BJ (cell line): ENCODE data around the gene EXOC8. TPM values are rescaled to one million over a fixed set of nuclear protein-coding genes. Genes with fewer than 3 reads are reported as not detected.
"Not testable (repeated sequence)": the region's sequence is repeated elsewhere in the genome, so short reads cannot be mapped to it uniquely, and the experiment has no call there.

Experiments used
- CTCF ChIA-PET: fragments of 350-600 bp; formaldehyde crosslinking; extraction: SDS; loops from one replicate; lab custom pipeline; 2021; ENCODE audit warnings: antibody characterized with exemption, inconsistent platforms; lab: Yijun Ruan, JAX
- POLR2A ChIA-PET: fragments of 300-600 bp; sonication (Branson Sonifier 250); formaldehyde crosslinking; extraction: SDS; loops from one replicate; lab custom pipeline; 2021; ENCODE audit warnings: antibody characterized with exemption; lab: Charles Lee
- DNase-seq: peaks from one replicate; pipeline ENCODE4 v3.0.0-alpha.2; 2011; ENCODE audit warnings: low read depth
- H3K27me3 ChIP-seq: 2 replicates; pipeline ENCODE4 v1.6.0; 2011; ENCODE audit warnings: low read length; ENCODE audit not compliant: control insufficient read depth, insufficient read depth
- H3K36me3 ChIP-seq: 2 replicates; pipeline ENCODE4 v1.5.1; 2011; ENCODE audit warnings: low read length; ENCODE audit not compliant: control insufficient read depth, insufficient read depth
- H3K4me3 ChIP-seq: 2 replicates; pipeline ENCODE4 v1.5.1; 2011; ENCODE audit warnings: low read depth, mild to moderate bottlenecking, control low read depth, low read length
- CTCF ChIP-seq: IDR thresholded peaks from 2 replicates; pipeline ENCODE4 v1.5.1; 2011; ENCODE audit warnings: low read depth, mild to moderate bottlenecking, control low read depth, inconsistent platforms, low read length, moderate library complexity; ENCODE audit not compliant: insufficient read depth
- polyA plus RNA-seq: library from polyadenylated mRNA; depleted of rRNA; stranded (reverse); fragments of >200 nt; gene quantifications from 2 replicates; pipeline ENCODE4 v1.2.3, GENCODE V29; 2011

Gene EXOC8
- polyA plus RNA-seq, 1 experiment: 2.7 TPM

GRCh38 chr1:231354330-231355020 is 16.8 kb upstream of the EXOC8 start:
- ChIA-PET POLR2A (no interaction called here), CTCF (interaction anchor here (0.5 to 1.7 kb wide), 5 partner anchors 17 to 249 kb away, joined by 3 to 8 read pairs (median 3); partner anchors contain the start of genes EXOC8 and SPRTN)
- Histone ChIP-seq H3K36me3 (peaks cover 1% of the 10 kb centered on the region), H3K4me3 (no peak overlapping the region), H3K27me3 (no peaks in the 10 kb centered on the region)
- TF ChIP-seq CTCF: no peak
- no peak for DNase-seq

GRCh38 chr1:231353086-231353485 is 15.4 kb upstream of the EXOC8 start:
- no peak for DNase-seq
- H3K36me3 ChIP-seq: peaks cover 1% of the 10 kb centered on the region
- POLR2A ChIA-PET: no interaction called here

GRCh38 chr1:231351816-231352215 is 14.2 kb upstream of the EXOC8 start:
- TF ChIP-seq CTCF: no peak
- Histone ChIP-seq H3K36me3 (peaks cover 1% of the 10 kb centered on the region), H3K4me3 (no peak overlapping the region), H3K27me3 (no peaks in the 10 kb centered on the region)
- CTCF ChIA-PET: no interaction called here
- POLR2A ChIA-PET: no interaction called here
- no peak for DNase-seq

More at GRCh38 chr1:231353086-231353485, 15.4 kb upstream of the EXOC8 start:
- TF ChIP-seq CTCF: no peak
- H3K4me3 ChIP-seq: no peak overlapping the region
- CTCF ChIA-PET: no interaction called here
- no peaks in the 10 kb centered on the region for H3K27me3 ChIP-seq

- H3K27me3 ChIP-seq, H3K36me3 ChIP-seq, POLR2A ChIA-PET, H3K4me3 ChIP-seq, DNase-seq: not testable (repeated sequence)
- CTCF ChIA-PET: interaction anchor here (0.8 kb wide), 1 partner anchor 8 kb away, joined by 3 read pairs; no protein-coding TSS in a partner anchor
Measured at GRCh38 chr1:231348856-231349255, 11.2 kb upstream of the EXOC8 start.

GRCh38 chr1:231348442-231348841 is 10.8 kb upstream of the EXOC8 start:
- no peak for TF ChIP-seq CTCF
- CTCF ChIA-PET: interaction anchor here (0.8 kb wide), 1 partner anchor 9 kb away, joined by 3 read pairs; no protein-coding TSS in a partner anchor
- no peaks in the 10 kb centered on the region for H3K27me3 ChIP-seq
- POLR2A ChIA-PET: no interaction called here
- no peak overlapping the region for H3K4me3 ChIP-seq
- H3K36me3 ChIP-seq: peaks cover 1% of the 10 kb centered on the region
- DNase-seq: no peak

GRCh38 chr1:231347961-231348360 is 10.3 kb upstream of the EXOC8 start:
- ChIA-PET POLR2A (no interaction called here), CTCF (interaction anchor here (0.8 kb wide), 1 partner anchor 9 kb away, joined by 3 read pairs; no protein-coding TSS in a partner anchor)
- DNase-seq: no peak
- Histone ChIP-seq H3K4me3 (no peak overlapping the region), H3K27me3 (no peaks in the 10 kb centered on the region), H3K36me3 (peaks cover 1% of the 10 kb centered on the region)
- no peak for TF ChIP-seq CTCF
